ENCODE results near the gene KHK.

DNA sequence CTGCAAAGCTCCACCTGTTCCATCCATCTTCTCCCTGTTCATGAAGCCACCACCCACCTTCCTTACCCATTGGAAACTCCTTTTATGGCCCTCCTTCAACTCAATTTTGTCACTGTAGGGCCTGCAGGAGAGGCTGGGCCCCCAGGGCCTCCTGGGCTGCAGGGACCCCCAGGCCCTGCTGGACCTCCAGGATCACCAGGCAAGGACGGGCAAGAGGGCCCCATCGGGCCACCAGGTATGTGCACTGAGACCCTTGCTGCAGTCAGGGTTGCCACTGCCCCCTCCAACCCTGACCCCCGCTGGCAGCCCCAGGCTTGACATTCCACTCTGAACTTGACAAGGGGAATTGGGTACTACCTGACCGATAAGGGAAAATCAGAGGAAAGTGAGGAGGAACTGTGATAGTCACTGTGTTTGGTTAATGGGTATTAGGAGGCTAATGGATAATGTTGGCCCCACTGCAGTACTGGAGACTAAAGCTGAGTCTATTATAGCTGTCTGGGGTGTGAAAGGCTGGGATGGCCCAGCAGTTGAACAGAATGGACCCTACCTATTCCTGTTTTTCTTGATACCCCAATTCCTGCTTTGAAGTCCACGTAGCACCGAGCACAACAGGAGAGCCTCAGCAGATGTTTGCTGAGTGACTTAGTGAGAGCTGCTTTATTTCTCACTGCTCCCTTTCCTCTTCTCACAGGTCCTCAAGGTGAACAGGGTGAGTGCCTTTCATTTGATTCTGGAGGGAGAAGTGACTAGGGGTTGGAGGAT is 2.1 kb upstream of the KHK start:
- TF ChIP-seq EP300 (IDR thresholded peaks at IDR 0.05) (no peak), POLR2A (IDR thresholded peaks at IDR 0.05) (no peak), POLR2AphosphoS5 (IDR thresholded peaks at IDR 0.05) (no peak)
- TF ChIP-seq, protein P1, sequence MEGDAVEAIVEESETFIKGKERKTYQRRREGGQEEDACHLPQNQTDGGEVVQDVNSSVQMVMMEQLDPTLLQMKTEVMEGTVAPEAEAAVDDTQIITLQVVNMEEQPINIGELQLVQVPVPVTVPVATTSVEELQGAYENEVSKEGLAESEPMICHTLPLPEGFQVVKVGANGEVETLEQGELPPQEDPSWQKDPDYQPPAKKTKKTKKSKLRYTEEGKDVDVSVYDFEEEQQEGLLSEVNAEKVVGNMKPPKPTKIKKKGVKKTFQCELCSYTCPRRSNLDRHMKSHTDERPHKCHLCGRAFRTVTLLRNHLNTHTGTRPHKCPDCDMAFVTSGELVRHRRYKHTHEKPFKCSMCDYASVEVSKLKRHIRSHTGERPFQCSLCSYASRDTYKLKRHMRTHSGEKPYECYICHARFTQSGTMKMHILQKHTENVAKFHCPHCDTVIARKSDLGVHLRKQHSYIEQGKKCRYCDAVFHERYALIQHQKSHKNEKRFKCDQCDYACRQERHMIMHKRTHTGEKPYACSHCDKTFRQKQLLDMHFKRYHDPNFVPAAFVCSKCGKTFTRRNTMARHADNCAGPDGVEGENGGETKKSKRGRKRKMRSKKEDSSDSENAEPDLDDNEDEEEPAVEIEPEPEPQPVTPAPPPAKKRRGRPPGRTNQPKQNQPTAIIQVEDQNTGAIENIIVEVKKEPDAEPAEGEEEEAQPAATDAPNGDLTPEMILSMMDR (IDR thresholded peaks at IDR 0.05), result no peak

All from suprapubic skin (tissue), 4 donors.